ENCODE data around the gene NPIPA1.
"Not testable (repeated sequence)": the region's sequence is repeated elsewhere in the genome, so short reads cannot be mapped to it uniquely, and the experiment has no call there.

GRCh38 chr16:14912588-14912987, 24.7 kb upstream of the NPIPA1 start:
- not testable (repeated sequence) for TF ChIP-seq CTCF, POLR2A (IDR thresholded peaks at IDR 0.05)

Measured in right lobe of liver (tissue), 4 donors.